GM12878 (cell line): ENCODE measurements around the gene MEF2C.

ENCODE experiments used
- DPF2 ChIP-seq: fragments of 450-650 bp; IDR thresholded peaks from 2 replicates; pipeline ENCODE4 v1.6.1; 2017; ENCODE audit warnings: mild to moderate bottlenecking
- EP300 ChIP-seq, 2 experiments: fragments of 150-350 bp in 1 of 2; IDR thresholded peaks; 2 replicates each; pipeline ENCODE4 v1.6.1; 2011 to 2012; ENCODE audit warnings: low read depth in 2 of 2, low read length in 2 of 2, borderline replicate concordance in 1 of 2, improper control_type of control experiment in 1 of 2, inconsistent platforms in 1 of 2; ENCODE audit not compliant: control insufficient read depth in 1 of 2
- HCFC1 ChIP-seq: fragments of 150-350 bp; IDR thresholded peaks from 2 replicates; pipeline ENCODE4 v1.6.1; 2014; ENCODE audit warnings: low read length
- MXI1 ChIP-seq: fragments of 150-350 bp; IDR thresholded peaks from 2 replicates; pipeline ENCODE4 v1.6.1; 2011; ENCODE audit warnings: low read depth, mild to moderate bottlenecking, inconsistent platforms, low read length, improper control_type of control experiment
- ZNF24 ChIP-seq: fragments of 450-650 bp; IDR thresholded peaks from 2 replicates; pipeline ENCODE4 v1.6.1; 2017; ENCODE audit warnings: antibody characterized with exemption, mild to moderate bottlenecking
- TF ChIP-seq, protein P1 (sequence below), 3 experiments: IDR thresholded peaks in 2 of 3; conservative IDR thresholded peaks in 1 of 3; 2 replicates each; pipeline ENCODE4 v1.5.1; 2011; ENCODE audit warnings: low read depth in 3 of 3, low read length in 3 of 3, mild to moderate bottlenecking in 3 of 3, control low read depth in 2 of 3, moderate library complexity in 2 of 3, inconsistent platforms in 1 of 3, mixed read lengths in 1 of 3; ENCODE audit not compliant: control insufficient read depth in 2 of 3, insufficient read depth in 1 of 3; ENCODE audit errors: extremely low read depth in 1 of 3
- TF ChIP-seq, protein P2 (sequence below): IDR thresholded peaks from 2 replicates; pipeline ENCODE4 v1.6.1; 2011; ENCODE audit warnings: borderline replicate concordance, low read depth, mild to moderate bottlenecking, moderate library complexity, mixed read lengths, low read length; ENCODE audit not compliant: insufficient read depth; ENCODE audit errors: extremely low read length
- TF ChIP-seq, protein P3 (sequence below): IDR thresholded peaks from 2 replicates; pipeline ENCODE4 v1.6.1; 2012; ENCODE audit warnings: mild to moderate bottlenecking, low read depth, low read length
- TF ChIP-seq, protein P4 (sequence below): fragments of 450-650 bp; IDR thresholded peaks from 2 replicates; pipeline ENCODE4 v1.6.1; 2014; ENCODE audit warnings: mild to moderate bottlenecking
- TF ChIP-seq, protein P5 (sequence below): IDR thresholded peaks from 2 replicates; pipeline ENCODE4 v1.6.1; 2011; ENCODE audit warnings: low read depth, low read length, improper control_type of control experiment, borderline replicate concordance
- TF ChIP-seq, protein P6 (sequence below): IDR thresholded peaks from 2 replicates; pipeline ENCODE4 v1.6.1; 2012; ENCODE audit warnings: low read depth, low read length, improper control_type of control experiment
- TF ChIP-seq, protein P7 (sequence below): IDR thresholded peaks from 2 replicates; pipeline ENCODE4 v1.6.1; 2011; ENCODE audit warnings: borderline replicate concordance, low read depth, mild to moderate bottlenecking, moderate library complexity, low read length; ENCODE audit not compliant: insufficient read depth, poor library complexity, severe bottlenecking

DNA sequence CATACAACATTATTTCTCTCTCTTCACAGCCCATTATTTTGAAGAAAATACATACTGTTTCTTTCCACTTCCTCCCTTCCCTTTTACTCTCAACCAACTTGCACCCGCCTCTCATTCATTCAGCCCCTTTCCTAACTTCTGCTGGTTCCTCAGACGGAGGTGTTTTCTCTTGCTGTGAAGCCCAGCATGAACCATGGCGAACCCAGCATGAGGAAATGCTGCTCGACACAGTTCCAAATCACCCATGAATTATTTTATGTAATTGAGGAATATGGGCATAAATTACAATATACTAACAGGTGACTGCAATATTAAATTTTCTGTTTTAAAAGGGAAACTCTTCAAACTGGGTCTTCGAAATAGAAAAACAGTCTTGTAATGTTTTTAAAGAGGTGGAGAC lies 124.8 kb downstream of the MEF2C start:
- TF ChIP-seq EP300 (IDR thresholded peaks at IDR 0.05; ENCODE audit: borderline replicate concordance in 1 of 2, control insufficient read depth in 1 of 2, low read depth in 2 of 2, low read length in 2 of 2) (no peak), DPF2 (no peak), HCFC1 (no peak), MXI1 (no peak), ZNF24 (no peak)
- TF ChIP-seq, protein P1, sequence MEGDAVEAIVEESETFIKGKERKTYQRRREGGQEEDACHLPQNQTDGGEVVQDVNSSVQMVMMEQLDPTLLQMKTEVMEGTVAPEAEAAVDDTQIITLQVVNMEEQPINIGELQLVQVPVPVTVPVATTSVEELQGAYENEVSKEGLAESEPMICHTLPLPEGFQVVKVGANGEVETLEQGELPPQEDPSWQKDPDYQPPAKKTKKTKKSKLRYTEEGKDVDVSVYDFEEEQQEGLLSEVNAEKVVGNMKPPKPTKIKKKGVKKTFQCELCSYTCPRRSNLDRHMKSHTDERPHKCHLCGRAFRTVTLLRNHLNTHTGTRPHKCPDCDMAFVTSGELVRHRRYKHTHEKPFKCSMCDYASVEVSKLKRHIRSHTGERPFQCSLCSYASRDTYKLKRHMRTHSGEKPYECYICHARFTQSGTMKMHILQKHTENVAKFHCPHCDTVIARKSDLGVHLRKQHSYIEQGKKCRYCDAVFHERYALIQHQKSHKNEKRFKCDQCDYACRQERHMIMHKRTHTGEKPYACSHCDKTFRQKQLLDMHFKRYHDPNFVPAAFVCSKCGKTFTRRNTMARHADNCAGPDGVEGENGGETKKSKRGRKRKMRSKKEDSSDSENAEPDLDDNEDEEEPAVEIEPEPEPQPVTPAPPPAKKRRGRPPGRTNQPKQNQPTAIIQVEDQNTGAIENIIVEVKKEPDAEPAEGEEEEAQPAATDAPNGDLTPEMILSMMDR (IDR thresholded peaks at IDR 0.05 in 2 of 3, conservative IDR thresholded peaks at IDR 0.05 in 1 of 3; ENCODE audit: control insufficient read depth in 2 of 3, extremely low read depth in 1 of 3, insufficient read depth in 1 of 3, low read depth in 3 of 3, low read length in 3 of 3): no peak
- TF ChIP-seq, protein P2, sequence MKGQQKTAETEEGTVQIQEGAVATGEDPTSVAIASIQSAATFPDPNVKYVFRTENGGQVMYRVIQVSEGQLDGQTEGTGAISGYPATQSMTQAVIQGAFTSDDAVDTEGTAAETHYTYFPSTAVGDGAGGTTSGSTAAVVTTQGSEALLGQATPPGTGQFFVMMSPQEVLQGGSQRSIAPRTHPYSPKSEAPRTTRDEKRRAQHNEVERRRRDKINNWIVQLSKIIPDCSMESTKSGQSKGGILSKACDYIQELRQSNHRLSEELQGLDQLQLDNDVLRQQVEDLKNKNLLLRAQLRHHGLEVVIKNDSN: no peak
- TF ChIP-seq, protein P3, sequence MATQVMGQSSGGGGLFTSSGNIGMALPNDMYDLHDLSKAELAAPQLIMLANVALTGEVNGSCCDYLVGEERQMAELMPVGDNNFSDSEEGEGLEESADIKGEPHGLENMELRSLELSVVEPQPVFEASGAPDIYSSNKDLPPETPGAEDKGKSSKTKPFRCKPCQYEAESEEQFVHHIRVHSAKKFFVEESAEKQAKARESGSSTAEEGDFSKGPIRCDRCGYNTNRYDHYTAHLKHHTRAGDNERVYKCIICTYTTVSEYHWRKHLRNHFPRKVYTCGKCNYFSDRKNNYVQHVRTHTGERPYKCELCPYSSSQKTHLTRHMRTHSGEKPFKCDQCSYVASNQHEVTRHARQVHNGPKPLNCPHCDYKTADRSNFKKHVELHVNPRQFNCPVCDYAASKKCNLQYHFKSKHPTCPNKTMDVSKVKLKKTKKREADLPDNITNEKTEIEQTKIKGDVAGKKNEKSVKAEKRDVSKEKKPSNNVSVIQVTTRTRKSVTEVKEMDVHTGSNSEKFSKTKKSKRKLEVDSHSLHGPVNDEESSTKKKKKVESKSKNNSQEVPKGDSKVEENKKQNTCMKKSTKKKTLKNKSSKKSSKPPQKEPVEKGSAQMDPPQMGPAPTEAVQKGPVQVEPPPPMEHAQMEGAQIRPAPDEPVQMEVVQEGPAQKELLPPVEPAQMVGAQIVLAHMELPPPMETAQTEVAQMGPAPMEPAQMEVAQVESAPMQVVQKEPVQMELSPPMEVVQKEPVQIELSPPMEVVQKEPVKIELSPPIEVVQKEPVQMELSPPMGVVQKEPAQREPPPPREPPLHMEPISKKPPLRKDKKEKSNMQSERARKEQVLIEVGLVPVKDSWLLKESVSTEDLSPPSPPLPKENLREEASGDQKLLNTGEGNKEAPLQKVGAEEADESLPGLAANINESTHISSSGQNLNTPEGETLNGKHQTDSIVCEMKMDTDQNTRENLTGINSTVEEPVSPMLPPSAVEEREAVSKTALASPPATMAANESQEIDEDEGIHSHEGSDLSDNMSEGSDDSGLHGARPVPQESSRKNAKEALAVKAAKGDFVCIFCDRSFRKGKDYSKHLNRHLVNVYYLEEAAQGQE: no peak
- TF ChIP-seq, protein P4, sequence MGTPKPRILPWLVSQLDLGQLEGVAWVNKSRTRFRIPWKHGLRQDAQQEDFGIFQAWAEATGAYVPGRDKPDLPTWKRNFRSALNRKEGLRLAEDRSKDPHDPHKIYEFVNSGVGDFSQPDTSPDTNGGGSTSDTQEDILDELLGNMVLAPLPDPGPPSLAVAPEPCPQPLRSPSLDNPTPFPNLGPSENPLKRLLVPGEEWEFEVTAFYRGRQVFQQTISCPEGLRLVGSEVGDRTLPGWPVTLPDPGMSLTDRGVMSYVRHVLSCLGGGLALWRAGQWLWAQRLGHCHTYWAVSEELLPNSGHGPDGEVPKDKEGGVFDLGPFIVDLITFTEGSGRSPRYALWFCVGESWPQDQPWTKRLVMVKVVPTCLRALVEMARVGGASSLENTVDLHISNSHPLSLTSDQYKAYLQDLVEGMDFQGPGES: no peak
- TF ChIP-seq, protein P5, sequence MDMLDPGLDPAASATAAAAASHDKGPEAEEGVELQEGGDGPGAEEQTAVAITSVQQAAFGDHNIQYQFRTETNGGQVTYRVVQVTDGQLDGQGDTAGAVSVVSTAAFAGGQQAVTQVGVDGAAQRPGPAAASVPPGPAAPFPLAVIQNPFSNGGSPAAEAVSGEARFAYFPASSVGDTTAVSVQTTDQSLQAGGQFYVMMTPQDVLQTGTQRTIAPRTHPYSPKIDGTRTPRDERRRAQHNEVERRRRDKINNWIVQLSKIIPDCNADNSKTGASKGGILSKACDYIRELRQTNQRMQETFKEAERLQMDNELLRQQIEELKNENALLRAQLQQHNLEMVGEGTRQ: no peak
- TF ChIP-seq, protein P6, sequence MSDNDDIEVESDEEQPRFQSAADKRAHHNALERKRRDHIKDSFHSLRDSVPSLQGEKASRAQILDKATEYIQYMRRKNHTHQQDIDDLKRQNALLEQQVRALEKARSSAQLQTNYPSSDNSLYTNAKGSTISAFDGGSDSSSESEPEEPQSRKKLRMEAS: no peak
- TF ChIP-seq, protein P7, sequence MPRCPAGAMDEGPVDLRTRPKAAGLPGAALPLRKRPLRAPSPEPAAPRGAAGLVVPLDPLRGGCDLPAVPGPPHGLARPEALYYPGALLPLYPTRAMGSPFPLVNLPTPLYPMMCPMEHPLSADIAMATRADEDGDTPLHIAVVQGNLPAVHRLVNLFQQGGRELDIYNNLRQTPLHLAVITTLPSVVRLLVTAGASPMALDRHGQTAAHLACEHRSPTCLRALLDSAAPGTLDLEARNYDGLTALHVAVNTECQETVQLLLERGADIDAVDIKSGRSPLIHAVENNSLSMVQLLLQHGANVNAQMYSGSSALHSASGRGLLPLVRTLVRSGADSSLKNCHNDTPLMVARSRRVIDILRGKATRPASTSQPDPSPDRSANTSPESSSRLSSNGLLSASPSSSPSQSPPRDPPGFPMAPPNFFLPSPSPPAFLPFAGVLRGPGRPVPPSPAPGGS: no peak
